Glutamatergic neuron (in vitro differentiated cells): ENCODE results near the gene WDR82. TPM values are rescaled to one million over a fixed set of nuclear protein-coding genes. Genes with fewer than 3 reads are reported as not detected.

Experiments used
- DNase-seq: peaks from one replicate; pipeline ENCODE4 v3.0.0; 2022
- H3K27ac Mint-ChIP-seq: one replicate; pipeline ENCODE4 v1.8.0; 2020; ENCODE audit warnings: mild to moderate bottlenecking, mixed read lengths, inconsistent platforms; ENCODE audit not compliant: unreplicated experiment
- H3K27me3 Mint-ChIP-seq: one replicate; pipeline ENCODE4 v1.8.0; 2020; ENCODE audit warnings: mild to moderate bottlenecking, moderate library complexity, mixed read lengths, inconsistent platforms; ENCODE audit not compliant: unreplicated experiment
- H3K36me3 Mint-ChIP-seq: one replicate; pipeline ENCODE4 v1.8.0; 2020; ENCODE audit warnings: mild to moderate bottlenecking, mixed read lengths, inconsistent platforms; ENCODE audit not compliant: unreplicated experiment
- H3K4me1 Mint-ChIP-seq: one replicate; pipeline ENCODE4 v1.8.0; 2020; ENCODE audit warnings: mild to moderate bottlenecking, low read depth, mixed read lengths, inconsistent platforms; ENCODE audit not compliant: unreplicated experiment
- H3K4me3 Mint-ChIP-seq: one replicate; pipeline ENCODE4 v1.8.0; 2020; ENCODE audit warnings: mild to moderate bottlenecking, mixed read lengths, inconsistent platforms; ENCODE audit not compliant: unreplicated experiment
- H3K9me3 Mint-ChIP-seq: one replicate; pipeline ENCODE4 v1.8.0; 2020; ENCODE audit warnings: mild to moderate bottlenecking, moderate library complexity, mixed read lengths, inconsistent platforms; ENCODE audit not compliant: unreplicated experiment
- total RNA-seq: library from RNA; stranded (reverse); fragmentation: NEBNext Ultra II Directional; extraction: Animal tissue kit (Norgen Biotek cat#: 25700); gene quantifications from one replicate; pipeline ENCODE4 v1.2.1, GENCODE V29; 2021; ENCODE audit not compliant: unreplicated experiment
- TF ChIP-seq, protein P1 (sequence below): fragments of 200-600 bp; sonication (generic); IDR thresholded peaks from one replicate; pipeline ENCODE4 v1.5.0; 2021; ENCODE audit not compliant: partially characterized antibody, unreplicated experiment

WDR82 gene
- total RNA-seq, 1 donor from 2014 or later: 118 TPM

DNA sequence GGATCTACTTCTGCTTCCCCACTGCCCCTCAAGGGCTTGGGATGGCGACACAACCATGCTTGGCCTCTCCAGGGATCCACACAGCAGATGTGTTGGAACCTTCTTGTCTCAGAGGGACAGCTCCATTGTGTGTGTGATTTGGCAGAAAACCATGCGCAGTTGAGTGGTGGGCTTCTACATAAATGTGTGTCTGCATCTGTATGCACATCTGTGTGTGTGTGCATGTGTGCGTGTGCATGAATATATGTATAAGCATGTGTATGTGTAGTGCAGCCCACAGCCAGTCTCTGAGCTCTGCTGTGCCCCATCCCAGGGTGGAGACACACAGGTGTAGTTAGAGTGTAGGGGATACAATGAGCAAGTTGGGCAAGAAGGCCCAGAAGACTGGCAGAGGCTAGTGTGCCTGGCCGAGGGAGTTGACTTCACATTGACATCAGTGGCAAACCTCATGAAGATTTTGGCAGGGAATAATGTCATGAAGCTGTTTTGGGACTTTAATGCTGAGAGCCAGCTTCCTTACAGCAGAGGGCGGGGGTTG is 17.3 kb upstream of the WDR82 start:
- Mint-ChIP-seq H3K27ac (no peak overlapping the region), H3K4me3 (no peak overlapping the region), H3K9me3 (peaks cover 3% of the 10 kb centered on the region), H3K36me3 (no peaks in the 10 kb centered on the region), H3K27me3 (peaks cover 9% of the 10 kb centered on the region), H3K4me1 (peaks cover 25% of the 10 kb centered on the region)
- TF ChIP-seq, protein P1, sequence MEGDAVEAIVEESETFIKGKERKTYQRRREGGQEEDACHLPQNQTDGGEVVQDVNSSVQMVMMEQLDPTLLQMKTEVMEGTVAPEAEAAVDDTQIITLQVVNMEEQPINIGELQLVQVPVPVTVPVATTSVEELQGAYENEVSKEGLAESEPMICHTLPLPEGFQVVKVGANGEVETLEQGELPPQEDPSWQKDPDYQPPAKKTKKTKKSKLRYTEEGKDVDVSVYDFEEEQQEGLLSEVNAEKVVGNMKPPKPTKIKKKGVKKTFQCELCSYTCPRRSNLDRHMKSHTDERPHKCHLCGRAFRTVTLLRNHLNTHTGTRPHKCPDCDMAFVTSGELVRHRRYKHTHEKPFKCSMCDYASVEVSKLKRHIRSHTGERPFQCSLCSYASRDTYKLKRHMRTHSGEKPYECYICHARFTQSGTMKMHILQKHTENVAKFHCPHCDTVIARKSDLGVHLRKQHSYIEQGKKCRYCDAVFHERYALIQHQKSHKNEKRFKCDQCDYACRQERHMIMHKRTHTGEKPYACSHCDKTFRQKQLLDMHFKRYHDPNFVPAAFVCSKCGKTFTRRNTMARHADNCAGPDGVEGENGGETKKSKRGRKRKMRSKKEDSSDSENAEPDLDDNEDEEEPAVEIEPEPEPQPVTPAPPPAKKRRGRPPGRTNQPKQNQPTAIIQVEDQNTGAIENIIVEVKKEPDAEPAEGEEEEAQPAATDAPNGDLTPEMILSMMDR: no peak
- DNase-seq: no peak

DNA sequence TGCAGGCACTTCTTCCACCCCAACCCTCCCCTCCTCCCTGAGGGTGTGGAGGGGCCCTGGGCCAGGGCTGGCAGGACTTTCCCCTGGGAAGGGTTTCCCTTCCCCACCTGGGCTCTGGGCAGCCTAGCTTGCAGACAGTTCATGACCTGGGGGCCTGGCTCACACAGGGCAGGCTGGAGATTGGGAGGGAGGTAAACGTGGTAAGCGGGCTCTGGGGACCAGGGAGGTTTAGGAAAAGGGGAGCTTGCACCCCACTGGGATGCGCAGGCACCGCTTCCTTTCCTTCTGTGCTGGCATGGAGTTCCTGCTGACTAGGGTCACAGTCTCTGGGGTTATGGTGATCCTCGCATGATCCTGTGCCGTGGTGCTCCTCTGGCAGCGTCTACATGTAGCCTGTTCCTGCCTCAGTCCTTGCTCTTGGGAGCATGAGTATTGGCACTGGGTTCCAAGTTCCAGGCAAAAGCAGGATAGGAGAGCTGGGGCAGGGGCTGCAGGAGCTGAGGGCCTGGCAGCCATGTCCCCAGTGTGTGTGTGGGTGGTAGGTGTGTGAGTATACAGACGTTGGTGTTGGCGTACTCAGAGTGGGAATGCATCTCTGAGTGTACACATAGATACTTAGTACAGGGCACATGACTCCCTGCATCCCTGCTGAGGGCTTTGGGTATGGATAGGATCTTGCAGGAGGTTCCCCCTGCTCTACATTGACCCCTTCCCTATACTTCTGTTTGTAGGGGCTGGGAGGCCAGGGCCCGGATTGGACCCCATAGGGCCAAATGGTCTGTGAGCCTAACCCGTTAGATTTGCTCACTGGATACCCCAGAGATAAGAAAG is 16.1 kb upstream of the WDR82 start:
- Mint-ChIP-seq H3K9me3 (peaks cover 3% of the 10 kb centered on the region), H3K4me3 (no peak overlapping the region), H3K36me3 (no peaks in the 10 kb centered on the region), H3K4me1 (peaks cover 24% of the 10 kb centered on the region), H3K27ac (no peak overlapping the region), H3K27me3 (peaks cover 9% of the 10 kb centered on the region)
- TF ChIP-seq, protein P1: no peak
- DNase-seq: no peak

DNA sequence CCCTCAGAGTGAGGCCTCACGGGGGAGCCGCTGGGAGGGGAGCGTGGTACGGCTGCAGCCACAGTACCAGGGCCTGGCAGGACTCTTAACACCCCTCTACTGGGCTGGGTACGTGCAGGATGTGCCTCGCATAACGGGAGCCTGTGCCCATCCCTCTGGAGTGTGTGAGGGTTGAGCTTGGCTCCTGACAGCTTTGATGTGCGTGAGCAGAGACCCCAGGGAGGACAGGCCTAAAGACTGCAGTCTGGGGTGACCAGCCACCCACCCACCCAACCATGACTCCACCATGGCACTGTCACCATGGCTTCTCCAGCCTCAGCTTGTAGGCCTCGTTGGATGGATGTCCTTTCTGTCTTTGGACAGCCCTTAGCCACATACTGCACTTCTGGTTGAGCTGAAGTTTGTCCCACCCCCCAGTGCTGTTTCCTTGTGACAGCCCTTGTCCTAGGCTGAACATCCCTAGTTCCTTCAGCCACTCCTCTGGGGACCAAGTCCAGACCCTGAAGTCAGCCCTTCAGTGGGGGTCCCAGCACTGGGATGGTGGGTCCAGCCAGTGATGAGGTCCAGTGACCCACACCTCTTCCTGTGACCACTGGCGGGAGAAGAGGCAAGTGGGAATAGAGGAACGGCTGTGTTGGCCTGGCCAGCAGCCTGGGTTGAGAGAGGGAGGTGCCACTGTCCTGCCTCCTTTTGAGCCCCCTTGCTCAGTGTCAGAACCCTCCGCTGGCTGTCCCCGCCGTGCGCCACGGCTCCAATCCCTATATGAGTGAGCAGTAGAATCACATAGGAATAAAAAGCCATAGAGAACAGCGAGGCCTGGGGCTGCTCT is 15.3 kb upstream of the WDR82 start:
- Mint-ChIP-seq H3K9me3 (peaks cover 3% of the 10 kb centered on the region), H3K4me1 (peaks cover 21% of the 10 kb centered on the region), H3K4me3 (no peak overlapping the region), H3K27me3 (peaks cover 8% of the 10 kb centered on the region), H3K27ac (no peak overlapping the region), H3K36me3 (no peaks in the 10 kb centered on the region)
- DNase-seq: no peak
- TF ChIP-seq, protein P1: no peak

DNA sequence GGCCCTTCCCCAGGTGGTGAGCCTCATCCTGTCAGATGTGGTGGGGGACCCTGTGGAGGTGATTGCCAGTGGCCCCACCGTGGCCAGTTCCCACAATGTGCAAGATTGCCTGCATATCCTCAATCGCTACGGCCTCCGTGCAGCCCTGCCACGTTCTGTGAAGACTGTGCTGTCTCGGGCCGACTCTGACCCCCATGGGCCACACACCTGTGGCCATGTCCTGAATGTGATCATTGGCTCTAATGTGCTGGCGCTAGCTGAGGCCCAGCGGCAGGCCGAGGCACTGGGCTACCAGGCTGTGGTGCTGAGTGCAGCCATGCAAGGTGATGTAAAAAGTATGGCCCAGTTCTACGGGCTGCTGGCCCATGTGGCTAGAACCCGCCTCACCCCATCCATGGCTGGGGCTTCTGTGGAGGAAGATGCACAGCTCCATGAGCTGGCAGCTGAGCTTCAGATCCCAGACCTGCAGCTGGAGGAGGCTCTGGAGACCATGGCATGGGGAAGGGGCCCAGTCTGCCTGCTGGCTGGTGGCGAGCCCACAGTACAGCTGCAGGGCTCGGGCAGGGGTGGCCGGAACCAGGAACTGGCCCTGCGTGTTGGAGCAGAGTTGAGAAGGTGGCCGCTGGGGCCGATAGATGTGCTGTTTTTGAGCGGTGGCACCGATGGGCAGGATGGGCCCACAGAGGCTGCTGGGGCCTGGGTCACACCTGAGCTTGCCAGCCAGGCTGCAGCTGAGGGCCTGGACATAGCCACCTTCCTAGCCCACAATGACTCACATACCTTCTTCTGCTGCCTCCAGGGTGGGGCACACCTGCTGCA is 14.0 kb upstream of the WDR82 start:
- peaks cover 2% of the 10 kb centered on the region for H3K27me3 Mint-ChIP-seq
- no peak overlapping the region for H3K4me3 Mint-ChIP-seq
- H3K36me3 Mint-ChIP-seq: no peaks in the 10 kb centered on the region
- no peak overlapping the region for H3K27ac Mint-ChIP-seq
- H3K4me1 Mint-ChIP-seq: peaks cover 17% of the 10 kb centered on the region
- peaks cover 9% of the 10 kb centered on the region for H3K9me3 Mint-ChIP-seq
- no peak for DNase-seq
- TF ChIP-seq, protein P1: no peak
